ENCODE measurements around the gene STARD10.

DNA sequence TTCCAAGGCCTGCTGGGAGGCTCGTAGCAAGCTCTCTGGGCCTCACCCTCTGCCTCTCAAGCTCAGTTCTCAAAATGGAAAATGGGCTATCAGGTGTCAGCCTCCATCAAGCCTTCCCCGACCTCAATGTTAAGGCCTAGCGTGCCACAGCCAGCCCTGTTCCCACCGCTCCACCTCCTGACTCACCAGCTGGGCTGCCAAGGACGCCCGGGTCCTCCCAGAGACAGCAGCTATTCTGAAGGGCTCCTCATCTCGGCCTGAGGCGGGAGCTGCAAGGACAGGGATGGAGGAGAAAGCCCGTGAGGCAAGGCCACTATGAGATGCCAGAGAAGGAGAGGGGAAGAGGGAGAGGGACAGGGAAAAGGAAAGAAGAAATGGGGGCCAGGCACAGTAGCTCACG is 61.5 kb downstream of the STARD10 start:
- TF ChIP-seq ELF4 (IDR thresholded peaks at IDR 0.05) (no peak), NFRKB (IDR thresholded peaks at IDR 0.05) (no peak), FOXM1 (IDR thresholded peaks at IDR 0.05; ENCODE audit: borderline replicate concordance) (no peak), SUZ12 (IDR thresholded peaks at IDR 0.05) (no peak), ARNT (IDR thresholded peaks at IDR 0.05) (no peak), SP1 (IDR thresholded peaks at IDR 0.05) (no peak), FOXK2 (IDR thresholded peaks at IDR 0.05) (no peak), HDGF (IDR thresholded peaks at IDR 0.05; ENCODE audit: borderline replicate concordance) (no peak), L3MBTL2 (conservative IDR thresholded peaks at IDR 0.05) (no peak), TARDBP (IDR thresholded peaks at IDR 0.05) (no peak)
- TF ChIP-seq, protein P1, sequence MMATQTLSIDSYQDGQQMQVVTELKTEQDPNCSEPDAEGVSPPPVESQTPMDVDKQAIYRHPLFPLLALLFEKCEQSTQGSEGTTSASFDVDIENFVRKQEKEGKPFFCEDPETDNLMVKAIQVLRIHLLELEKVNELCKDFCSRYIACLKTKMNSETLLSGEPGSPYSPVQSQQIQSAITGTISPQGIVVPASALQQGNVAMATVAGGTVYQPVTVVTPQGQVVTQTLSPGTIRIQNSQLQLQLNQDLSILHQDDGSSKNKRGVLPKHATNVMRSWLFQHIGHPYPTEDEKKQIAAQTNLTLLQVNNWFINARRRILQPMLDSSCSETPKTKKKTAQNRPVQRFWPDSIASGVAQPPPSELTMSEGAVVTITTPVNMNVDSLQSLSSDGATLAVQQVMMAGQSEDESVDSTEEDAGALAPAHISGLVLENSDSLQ (IDR thresholded peaks at IDR 0.05): no peak

All from HEK293T (cell line).